Measurements from ENCODE around the gene UNC5CL. TPM values are rescaled to one million over a fixed set of nuclear protein-coding genes. Genes with fewer than 3 reads are reported as not detected.

UNC5CL gene
- total and polyA plus RNA-seq, 2 of the 8 experiments (the other 6 are each of a cell fraction or from before 2014, with no cell fraction given), result 1.3 to 1.7 TPM

GRCh38 chr6:41077536-41077935, 38.5 kb upstream of the UNC5CL start (continued):
- no peak for TF ChIP-seq CHD7 (IDR thresholded peaks at IDR 0.05; ENCODE audit: insufficient replicate concordance, low read length)
- no peak for TF ChIP-seq EP300 (IDR thresholded peaks at IDR 0.05; ENCODE audit: borderline replicate concordance in 1 of 2, low read depth in 2 of 2, low read length in 2 of 2)
- TF ChIP-seq TAF7 (optimal IDR thresholded peaks at IDR 0.05; ENCODE audit: borderline replicate concordance, low read depth, low read length), result no peak
- no peak for TF ChIP-seq JUND (IDR thresholded peaks at IDR 0.05; ENCODE audit: low read length)
- TF ChIP-seq TCF12 (IDR thresholded peaks at IDR 0.05; ENCODE audit: low read depth, low read length), result no peak
- TF ChIP-seq CEBPB (IDR thresholded peaks at IDR 0.05; ENCODE audit: low read depth, low read length), result no peak
- no peak for TF ChIP-seq BCL11A (IDR thresholded peaks at IDR 0.05; ENCODE audit: low read depth in 2 of 2, low read length in 2 of 2)

All from H1 (cell line).